GM12873 (cell line): ENCODE results near the gene EPS8L1.

Experiments
- CTCF ChIP-seq: IDR thresholded peaks from 2 replicates; pipeline ENCODE4 v1.5.1; 2012; ENCODE audit warnings: low read depth, mild to moderate bottlenecking, moderate library complexity, low read length, control low read depth; ENCODE audit not compliant: insufficient read depth; ENCODE audit errors: missing control alignments

EPS8L1 gene

GRCh38 chr19:55098716-55099556 lies 23.3 kb downstream of the EPS8L1 start:
- TF ChIP-seq CTCF, result no peak

GRCh38 chr19:55099557-55100506 lies 24.2 kb downstream of the EPS8L1 start:
- peak; percentile 11 for TF ChIP-seq CTCF

GRCh38 chr19:55101261-55101660 lies 25.6 kb downstream of the EPS8L1 start:
- TF ChIP-seq CTCF, result no peak

- TF ChIP-seq CTCF, result no peak
Observed at GRCh38 chr19:55103190-55103589, 27.5 kb downstream of the EPS8L1 start.

DNA sequence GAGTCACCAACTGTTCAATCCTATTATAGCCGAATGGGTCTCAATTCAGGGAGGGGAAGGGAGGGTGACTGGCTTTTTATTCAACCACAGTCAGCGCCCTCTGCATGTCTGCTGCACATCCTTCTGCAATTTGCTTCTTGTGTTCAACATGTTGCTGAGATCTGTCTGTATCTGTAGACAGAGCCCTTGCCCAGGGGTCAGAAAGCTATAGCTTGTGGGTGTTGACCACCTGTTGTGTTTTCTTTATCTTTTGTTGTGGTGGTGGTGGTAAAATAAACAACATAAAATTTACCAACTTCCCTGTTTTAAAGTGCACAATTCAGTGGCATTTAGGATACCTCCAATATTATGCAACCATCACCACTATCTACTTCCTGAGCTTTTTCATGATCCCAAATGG lies 29.6 kb downstream of the EPS8L1 start:
- TF ChIP-seq CTCF, result no peak

GRCh38 chr19:55106591-55106990 lies 30.9 kb downstream of the EPS8L1 start:
- no peak for TF ChIP-seq CTCF

DNA sequence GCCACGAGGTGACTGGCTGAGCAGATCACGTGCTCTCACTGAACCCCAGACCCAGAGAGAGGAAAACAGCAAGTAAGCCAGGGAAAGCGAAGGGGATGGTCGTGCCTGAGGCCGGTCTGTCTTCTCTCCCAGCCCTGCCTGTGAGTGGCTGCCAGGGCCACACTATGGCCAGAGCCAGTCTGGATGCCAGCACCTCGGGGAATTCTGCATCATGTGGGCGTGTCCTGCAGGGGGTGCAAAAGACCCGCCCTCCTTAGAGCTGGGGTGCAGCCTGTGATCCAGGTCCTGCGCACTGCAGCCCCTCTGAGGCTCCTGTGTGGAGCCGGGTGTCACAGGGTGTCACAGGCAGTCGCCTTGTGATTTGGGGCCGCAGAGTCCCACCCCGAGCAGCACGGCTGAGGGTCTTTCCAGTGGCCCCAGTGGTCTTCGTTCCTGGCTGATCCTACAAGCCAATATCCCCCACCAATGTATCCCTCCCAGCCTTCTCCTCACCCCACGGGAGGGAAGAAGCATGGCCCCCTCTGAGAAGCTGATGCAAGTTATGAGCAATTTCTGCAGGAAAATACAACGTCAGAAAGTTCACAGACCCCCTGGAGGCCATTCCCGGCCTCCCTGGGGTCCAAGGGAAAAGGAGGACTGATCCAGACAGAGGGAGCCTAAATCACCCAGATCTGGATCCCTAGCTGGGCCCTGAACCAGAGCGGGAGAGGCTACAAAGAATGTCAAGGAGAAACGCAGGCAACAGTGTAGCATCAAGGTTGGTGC lies 34.0 kb downstream of the EPS8L1 start:
- no peak for TF ChIP-seq CTCF
